GM21529 (cell line): ENCODE data around the gene LCN1.

Experiments
- ATAC-seq: cut with Tn5 transposase; IDR thresholded peaks from one replicate; pipeline ENCODE4 v1.9.1; 2021; ENCODE audit not compliant: unreplicated experiment

Gene LCN1

GRCh38 chr9:135565636-135566035 lies 44.4 kb downstream of the LCN1 start:
- no peak for ATAC-seq

GRCh38 chr9:135566552-135566951 lies 45.3 kb downstream of the LCN1 start:
- no peak for ATAC-seq

GRCh38 chr9:135567311-135567710 lies 46.1 kb downstream of the LCN1 start:
- ATAC-seq: no peak

GRCh38 chr9:135568026-135568425 lies 46.8 kb downstream of the LCN1 start:
- no peak for ATAC-seq

GRCh38 chr9:135570456-135570855 lies 49.2 kb downstream of the LCN1 start:
- ATAC-seq: no peak

- ATAC-seq: no peak
Observed at GRCh38 chr9:135572233-135572632, 51.0 kb downstream of the LCN1 start.

- ATAC-seq: no peak
Observed at GRCh38 chr9:135573124-135573523, 51.9 kb downstream of the LCN1 start.

GRCh38 chr9:135574331-135574730 lies 53.1 kb downstream of the LCN1 start:
- ATAC-seq: no peak

- no peak for ATAC-seq
Observed at GRCh38 chr9:135574943-135575342, 53.7 kb downstream of the LCN1 start.
